WERI-Rb-1 (cell line): ENCODE results near the gene ST8SIA6.
"Not testable (repeated sequence)": the region's sequence is repeated elsewhere in the genome, so short reads cannot be mapped to it uniquely, and the experiment has no call there.

Experiments
- DNase-seq: peaks from one replicate; pipeline ENCODE4 v3.0.0-alpha.2; 2020
- H3K27ac ChIP-seq: fragments of 250-450 bp; sonication (Bioruptor Pico); 2 replicates; pipeline ENCODE4 v1.5.1; 2020; ENCODE audit warnings: mild to moderate bottlenecking, moderate library complexity
- H3K27me3 ChIP-seq: fragments of 250-450 bp; sonication (Bioruptor Pico); 2 replicates; pipeline ENCODE4 v1.5.1; 2021; ENCODE audit warnings: mild to moderate bottlenecking, low read depth, moderate library complexity; ENCODE audit not compliant: insufficient read depth, severe bottlenecking
- H3K36me3 ChIP-seq: fragments of 250-450 bp; sonication (Bioruptor Pico); 2 replicates; pipeline ENCODE4 v1.5.1; 2020; ENCODE audit warnings: mild to moderate bottlenecking, moderate library complexity
- H3K4me3 ChIP-seq: 2 replicates; pipeline ENCODE4 v1.5.1; 2011; ENCODE audit warnings: low read depth, mild to moderate bottlenecking, control low read depth, low read length
- H3K9me3 ChIP-seq: fragments of 250-450 bp; sonication (Bioruptor Pico); 2 replicates; pipeline ENCODE4 v1.5.1; 2021; ENCODE audit warnings: mild to moderate bottlenecking, moderate library complexity; ENCODE audit not compliant: severe bottlenecking
- CTCF ChIP-seq: IDR thresholded peaks from 2 replicates; pipeline ENCODE4 v1.5.1; 2011; ENCODE audit warnings: low read depth, mild to moderate bottlenecking, control low read depth, inconsistent platforms, low read length

Gene ST8SIA6

GRCh38 chr10:17410907-17411306 lies 43.5 kb downstream of the ST8SIA6 start:
- Histone ChIP-seq H3K36me3 (no peaks in the 10 kb centered on the region), H3K4me3 (no peak overlapping the region), H3K27ac (no peak overlapping the region), H3K27me3 (no peaks in the 10 kb centered on the region), H3K9me3 (no peaks in the 10 kb centered on the region)
- DNase-seq, result no peak
- TF ChIP-seq CTCF, result no peak

- TF ChIP-seq CTCF, result 0 out of 2 replicates have a peak, but pooled peaks have one; percentile 7
- no peak for DNase-seq
These were observed 45.1 kb downstream of the ST8SIA6 start for GRCh38 chr10:17409170-17409733.

GRCh38 chr10:17407047-17407446 lies 47.3 kb downstream of the ST8SIA6 start:
- no peaks in the 10 kb centered on the region for H3K27me3 ChIP-seq
- no peak for DNase-seq
- H3K4me3 ChIP-seq, result no peak overlapping the region
- H3K9me3 ChIP-seq, result no peaks in the 10 kb centered on the region
- no peaks in the 10 kb centered on the region for H3K36me3 ChIP-seq
- no peak overlapping the region for H3K27ac ChIP-seq
- no peak for TF ChIP-seq CTCF

More at GRCh38 chr10:17409170-17409733, 45.1 kb downstream of the ST8SIA6 start:
- H3K9me3 ChIP-seq, result no peaks in the 10 kb centered on the region
- no peaks in the 10 kb centered on the region for H3K36me3 ChIP-seq
- H3K27me3 ChIP-seq, result no peaks in the 10 kb centered on the region
- no peak overlapping the region for H3K27ac ChIP-seq
- no peak overlapping the region for H3K4me3 ChIP-seq

GRCh38 chr10:17406036-17406834 lies 48.2 kb downstream of the ST8SIA6 start:
- H3K27ac ChIP-seq, result no peak overlapping the region
- no peaks in the 10 kb centered on the region for H3K36me3 ChIP-seq
- no peaks in the 10 kb centered on the region for H3K27me3 ChIP-seq
- no peak for DNase-seq
- H3K4me3 ChIP-seq, result no peak overlapping the region
- no peak for TF ChIP-seq CTCF
- H3K9me3 ChIP-seq, result no peaks in the 10 kb centered on the region

GRCh38 chr10:17403161-17403560 lies 51.2 kb downstream of the ST8SIA6 start:
- H3K9me3 ChIP-seq, result no peaks in the 10 kb centered on the region
- no peaks in the 10 kb centered on the region for H3K36me3 ChIP-seq
- no peak overlapping the region for H3K4me3 ChIP-seq
- H3K27ac ChIP-seq, result no peak overlapping the region
- no peak for TF ChIP-seq CTCF
- H3K27me3 ChIP-seq, result no peaks in the 10 kb centered on the region
- no peak for DNase-seq

- H3K36me3 ChIP-seq, H3K9me3 ChIP-seq, DNase-seq, H3K27me3 ChIP-seq, H3K27ac ChIP-seq, H3K4me3 ChIP-seq: not testable (repeated sequence)
These were observed 52.4 kb downstream of the ST8SIA6 start for GRCh38 chr10:17402040-17402439.
